Measurements from ENCODE around the gene GPR161. TPM values are rescaled to one million over a fixed set of nuclear protein-coding genes. Genes with fewer than 3 reads are reported as not detected.

GPR161 gene
- total and polyA plus RNA-seq, 2 of the 13 experiments (the other 11 are each of a cell fraction or from before 2014, with no cell fraction given), result 0.13 to 0.35 TPM

DNA sequence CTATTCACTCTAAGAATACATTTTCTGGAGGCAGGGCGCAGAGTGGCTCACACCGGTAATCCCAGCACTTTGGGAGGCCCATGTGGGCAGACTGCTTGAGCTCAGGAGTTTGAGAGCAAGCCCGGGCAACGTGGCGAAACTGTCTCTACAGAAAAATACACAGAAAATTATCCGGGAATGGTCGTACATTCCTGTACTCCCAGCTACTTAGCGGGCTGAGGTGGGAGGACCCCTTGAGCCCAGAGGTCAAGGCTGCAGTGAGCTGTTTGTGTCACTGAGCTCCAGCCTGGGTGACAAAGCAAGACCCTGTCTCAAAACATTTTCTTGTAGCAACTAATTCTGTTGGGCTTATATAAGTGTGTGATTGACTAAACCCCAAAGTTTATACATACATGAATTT is 30.5 kb downstream of the GPR161 start (continued):
- TF ChIP-seq TERF1 (CRISPR knock-in tag; IDR thresholded peaks at IDR 0.05) (no peak), ZBTB7B (CRISPR knock-in tag; IDR thresholded peaks at IDR 0.05) (peak; percentile 94), ZFAT (CRISPR knock-in tag; conservative IDR thresholded peaks at IDR 0.05) (peak; percentile 97), HNRNPLL (IDR thresholded peaks at IDR 0.05; ENCODE audit: low read depth, low read length, poor library complexity, severe bottlenecking) (no peak), KMT2A (CRISPR knock-in tag; IDR thresholded peaks at IDR 0.05) (no peak), ZNF569 (CRISPR knock-in tag; IDR thresholded peaks at IDR 0.05; ENCODE audit: borderline replicate concordance) (no peak), ZNF282 (IDR thresholded peaks at IDR 0.05; ENCODE audit: partially characterized antibody) (no peak), MTERF4 (CRISPR knock-in tag; IDR thresholded peaks at IDR 0.05) (0 out of 2 replicates have a peak, but pooled peaks have one; percentile 28), MAX (IDR thresholded peaks at IDR 0.05) (peak; percentile 44; the same call in 1 of the 2 replicates), ZNF431 (CRISPR knock-in tag; IDR thresholded peaks at IDR 0.05; ENCODE audit: borderline replicate concordance, low read depth) (no peak), ZBTB1 (CRISPR knock-in tag; IDR thresholded peaks at IDR 0.05; ENCODE audit: borderline replicate concordance) (no peak), ZNF589 (CRISPR knock-in tag; conservative IDR thresholded peaks at IDR 0.05) (no peak), AKAP8 (CRISPR knock-in tag; IDR thresholded peaks at IDR 0.05) (no peak), NFATC3 (CRISPR knock-in tag; IDR thresholded peaks at IDR 0.05) (no peak), XBP1 (CRISPR knock-in tag; IDR thresholded peaks at IDR 0.05) (no peak), ZNF446 (CRISPR knock-in tag; IDR thresholded peaks at IDR 0.05) (no peak), NONO (IDR thresholded peaks at IDR 0.05) (no peak), NONO (CRISPR knock-in tag; conservative IDR thresholded peaks at IDR 0.05) (no peak)
- TF ChIP-seq, protein P1, sequence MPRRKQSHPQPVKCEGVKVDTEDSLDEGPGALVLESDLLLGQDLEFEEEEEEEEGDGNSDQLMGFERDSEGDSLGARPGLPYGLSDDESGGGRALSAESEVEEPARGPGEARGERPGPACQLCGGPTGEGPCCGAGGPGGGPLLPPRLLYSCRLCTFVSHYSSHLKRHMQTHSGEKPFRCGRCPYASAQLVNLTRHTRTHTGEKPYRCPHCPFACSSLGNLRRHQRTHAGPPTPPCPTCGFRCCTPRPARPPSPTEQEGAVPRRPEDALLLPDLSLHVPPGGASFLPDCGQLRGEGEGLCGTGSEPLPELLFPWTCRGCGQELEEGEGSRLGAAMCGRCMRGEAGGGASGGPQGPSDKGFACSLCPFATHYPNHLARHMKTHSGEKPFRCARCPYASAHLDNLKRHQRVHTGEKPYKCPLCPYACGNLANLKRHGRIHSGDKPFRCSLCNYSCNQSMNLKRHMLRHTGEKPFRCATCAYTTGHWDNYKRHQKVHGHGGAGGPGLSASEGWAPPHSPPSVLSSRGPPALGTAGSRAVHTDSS (CRISPR knock-in tag; conservative IDR thresholded peaks at IDR 0.05), result no peak
- TF ChIP-seq, protein P2, sequence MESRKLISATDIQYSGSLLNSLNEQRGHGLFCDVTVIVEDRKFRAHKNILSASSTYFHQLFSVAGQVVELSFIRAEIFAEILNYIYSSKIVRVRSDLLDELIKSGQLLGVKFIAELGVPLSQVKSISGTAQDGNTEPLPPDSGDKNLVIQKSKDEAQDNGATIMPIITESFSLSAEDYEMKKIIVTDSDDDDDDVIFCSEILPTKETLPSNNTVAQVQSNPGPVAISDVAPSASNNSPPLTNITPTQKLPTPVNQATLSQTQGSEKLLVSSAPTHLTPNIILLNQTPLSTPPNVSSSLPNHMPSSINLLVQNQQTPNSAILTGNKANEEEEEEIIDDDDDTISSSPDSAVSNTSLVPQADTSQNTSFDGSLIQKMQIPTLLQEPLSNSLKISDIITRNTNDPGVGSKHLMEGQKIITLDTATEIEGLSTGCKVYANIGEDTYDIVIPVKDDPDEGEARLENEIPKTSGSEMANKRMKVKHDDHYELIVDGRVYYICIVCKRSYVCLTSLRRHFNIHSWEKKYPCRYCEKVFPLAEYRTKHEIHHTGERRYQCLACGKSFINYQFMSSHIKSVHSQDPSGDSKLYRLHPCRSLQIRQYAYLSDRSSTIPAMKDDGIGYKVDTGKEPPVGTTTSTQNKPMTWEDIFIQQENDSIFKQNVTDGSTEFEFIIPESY (CRISPR knock-in tag; IDR thresholded peaks at IDR 0.05), result no peak
- TF ChIP-seq, protein P3, sequence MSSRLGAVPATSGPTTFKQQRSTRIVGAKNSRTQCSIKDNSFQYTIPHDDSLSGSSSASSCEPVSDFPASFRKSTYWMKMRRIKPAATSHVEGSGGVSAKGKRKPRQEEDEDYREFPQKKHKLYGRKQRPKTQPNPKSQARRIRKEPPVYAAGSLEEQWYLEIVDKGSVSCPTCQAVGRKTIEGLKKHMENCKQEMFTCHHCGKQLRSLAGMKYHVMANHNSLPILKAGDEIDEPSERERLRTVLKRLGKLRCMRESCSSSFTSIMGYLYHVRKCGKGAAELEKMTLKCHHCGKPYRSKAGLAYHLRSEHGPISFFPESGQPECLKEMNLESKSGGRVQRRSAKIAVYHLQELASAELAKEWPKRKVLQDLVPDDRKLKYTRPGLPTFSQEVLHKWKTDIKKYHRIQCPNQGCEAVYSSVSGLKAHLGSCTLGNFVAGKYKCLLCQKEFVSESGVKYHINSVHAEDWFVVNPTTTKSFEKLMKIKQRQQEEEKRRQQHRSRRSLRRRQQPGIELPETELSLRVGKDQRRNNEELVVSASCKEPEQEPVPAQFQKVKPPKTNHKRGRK (CRISPR knock-in tag; IDR thresholded peaks at IDR 0.05), result no peak
- TF ChIP-seq, protein P4, sequence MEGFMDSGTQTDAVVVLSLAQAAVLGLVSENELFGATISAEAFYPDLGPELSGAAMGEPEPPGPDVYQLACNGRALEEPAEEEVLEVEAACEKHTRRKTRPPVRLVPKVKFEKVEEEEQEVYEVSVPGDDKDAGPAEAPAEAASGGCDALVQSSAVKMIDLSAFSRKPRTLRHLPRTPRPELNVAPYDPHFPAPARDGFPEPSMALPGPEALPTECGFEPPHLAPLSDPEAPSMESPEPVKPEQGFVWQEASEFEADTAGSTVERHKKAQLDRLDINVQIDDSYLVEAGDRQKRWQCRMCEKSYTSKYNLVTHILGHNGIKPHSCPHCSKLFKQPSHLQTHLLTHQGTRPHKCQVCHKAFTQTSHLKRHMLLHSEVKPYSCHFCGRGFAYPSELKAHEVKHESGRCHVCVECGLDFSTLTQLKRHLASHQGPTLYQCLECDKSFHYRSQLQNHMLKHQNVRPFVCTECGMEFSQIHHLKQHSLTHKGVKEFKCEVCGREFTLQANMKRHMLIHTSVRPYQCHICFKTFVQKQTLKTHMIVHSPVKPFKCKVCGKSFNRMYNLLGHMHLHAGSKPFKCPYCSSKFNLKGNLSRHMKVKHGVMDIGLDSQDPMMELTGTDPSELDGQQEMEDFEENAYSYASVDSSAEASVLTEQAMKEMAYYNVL (CRISPR knock-in tag; IDR thresholded peaks at IDR 0.05; ENCODE audit: borderline replicate concordance), result no peak
